Fibroblast of lung (primary cell): ENCODE measurements around the gene ITGAL.

Experiments used
- CTCF ChIP-seq, 2 donors: IDR thresholded peaks in 1 of 2; conservative IDR thresholded peaks in 1 of 2; 1 replicate in 1 of 2; 2 replicates in 1 of 2; pipeline ENCODE4 v1.5.1; 2011 to 2012; ENCODE audit warnings: low read length in 2 of 2, control low read depth in 1 of 2, inconsistent platforms in 1 of 2, low read depth in 1 of 2, mild to moderate bottlenecking in 1 of 2
- EZH2 ChIP-seq: IDR thresholded peaks from 2 replicates; pipeline ENCODE4 v1.5.1; 2012; ENCODE audit warnings: low read length, control low read depth, mild to moderate bottlenecking; ENCODE audit errors: missing control alignments

DNA sequence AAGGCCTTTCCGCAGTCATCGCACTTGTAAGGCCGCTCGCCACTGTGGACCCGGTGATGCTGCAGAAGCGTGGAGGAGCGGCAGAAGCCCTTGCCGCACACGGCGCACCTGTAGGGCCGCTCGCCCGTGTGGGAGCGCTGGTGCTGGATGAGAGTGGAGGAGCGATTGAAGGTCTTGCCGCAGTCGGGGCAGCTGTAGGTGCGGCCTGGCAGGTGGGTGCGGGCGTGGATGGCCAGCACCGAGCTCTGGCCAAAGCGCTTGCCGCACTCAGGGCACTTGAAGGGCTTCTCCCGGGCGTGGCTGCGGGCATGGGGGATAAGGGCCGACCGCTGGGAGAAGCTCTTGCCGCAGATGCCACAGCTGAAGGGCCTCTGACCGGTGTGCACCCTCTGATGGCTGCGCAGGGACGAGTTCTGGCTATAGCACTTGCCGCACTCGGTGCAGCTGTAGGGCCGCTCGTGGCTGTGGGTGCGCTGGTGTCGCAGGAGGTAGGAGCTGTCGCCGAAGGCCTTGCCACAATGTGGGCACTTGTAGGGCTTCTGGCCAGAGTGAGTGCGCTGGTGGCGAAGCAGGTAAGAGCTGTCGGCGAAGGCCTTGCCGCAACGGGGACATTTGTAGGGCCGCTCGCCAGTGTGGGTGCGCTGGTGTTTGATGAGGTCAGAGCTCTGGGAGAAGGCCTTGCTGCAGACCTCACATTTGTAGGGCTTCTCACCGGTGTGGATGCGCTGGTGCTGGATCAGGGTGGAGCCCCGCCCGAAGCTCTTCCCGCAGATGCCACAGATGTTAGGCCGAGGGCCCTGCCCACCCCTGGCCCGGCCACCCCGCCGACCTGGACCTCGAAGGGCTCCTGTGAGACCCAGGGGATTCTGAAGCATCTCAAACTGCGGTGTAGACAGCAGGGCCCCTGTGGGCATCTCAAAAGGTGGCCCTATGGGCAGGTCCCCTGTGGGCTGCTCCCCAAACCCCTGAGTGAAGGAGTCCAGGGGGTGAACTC is 52.3 kb downstream of the ITGAL start:
- no peak for TF ChIP-seq CTCF (conservative IDR thresholded peaks at IDR 0.05 in 1 of 2, IDR thresholded peaks at IDR 0.05 in 1 of 2; ENCODE audit: low read depth in 1 of 2, low read length in 2 of 2)
- TF ChIP-seq EZH2, result no peak
